ENCODE data around the gene MCOLN1.

- no peak for TF ChIP-seq POLR2A (IDR thresholded peaks at IDR 0.05)
- TF ChIP-seq, protein P1, sequence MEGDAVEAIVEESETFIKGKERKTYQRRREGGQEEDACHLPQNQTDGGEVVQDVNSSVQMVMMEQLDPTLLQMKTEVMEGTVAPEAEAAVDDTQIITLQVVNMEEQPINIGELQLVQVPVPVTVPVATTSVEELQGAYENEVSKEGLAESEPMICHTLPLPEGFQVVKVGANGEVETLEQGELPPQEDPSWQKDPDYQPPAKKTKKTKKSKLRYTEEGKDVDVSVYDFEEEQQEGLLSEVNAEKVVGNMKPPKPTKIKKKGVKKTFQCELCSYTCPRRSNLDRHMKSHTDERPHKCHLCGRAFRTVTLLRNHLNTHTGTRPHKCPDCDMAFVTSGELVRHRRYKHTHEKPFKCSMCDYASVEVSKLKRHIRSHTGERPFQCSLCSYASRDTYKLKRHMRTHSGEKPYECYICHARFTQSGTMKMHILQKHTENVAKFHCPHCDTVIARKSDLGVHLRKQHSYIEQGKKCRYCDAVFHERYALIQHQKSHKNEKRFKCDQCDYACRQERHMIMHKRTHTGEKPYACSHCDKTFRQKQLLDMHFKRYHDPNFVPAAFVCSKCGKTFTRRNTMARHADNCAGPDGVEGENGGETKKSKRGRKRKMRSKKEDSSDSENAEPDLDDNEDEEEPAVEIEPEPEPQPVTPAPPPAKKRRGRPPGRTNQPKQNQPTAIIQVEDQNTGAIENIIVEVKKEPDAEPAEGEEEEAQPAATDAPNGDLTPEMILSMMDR (IDR thresholded peaks at IDR 0.05) = no peak
- TF ChIP-seq EP300 (IDR thresholded peaks at IDR 0.05) = no peak
- no peak for TF ChIP-seq POLR2AphosphoS5 (IDR thresholded peaks at IDR 0.05)
These were observed 2.7 kb downstream of the MCOLN1 start for GRCh38 chr19:7524992-7525739.

All from upper lobe of left lung (tissue), 4 donors.